ENCODE data around the gene FAM222B. TPM values are rescaled to one million over a fixed set of nuclear protein-coding genes. Genes with fewer than 3 reads are reported as not detected.
"Not testable (repeated sequence)": the region's sequence is repeated elsewhere in the genome, so short reads cannot be mapped to it uniquely, and the experiment has no call there.

Gene FAM222B
- total RNA-seq, 2 donors from 2014 or later = 20.9 to 26.5 TPM

GRCh38 chr17:28741358-28742349, 100.9 kb downstream of the FAM222B start:
- Mint-ChIP-seq H3K4me1 (ENCODE audit: low read depth) (peaks cover 64% of the 10 kb centered on the region), H3K4me3 (peak overlapping the region in 1 of 2 donors; percentile 86), H3K27me3 (ENCODE audit: low read depth) (no peaks in the 10 kb centered on the region), H3K36me3 (ENCODE audit: insufficient read depth in 2 of 2) (peaks cover 4 to 22% of the 10 kb centered on the region in 2 donors), H3K9me3 (peaks cover 0 to 1% of the 10 kb centered on the region in 2 donors), H3K27ac (no peak overlapping the region)
- ATAC-seq (replicated peaks in 1 of 2) (no peak), DNase-seq (no peak)

- DNase-seq (no peak), ATAC-seq (replicated peaks in 1 of 2) (no peak)
- Mint-ChIP-seq H3K4me1 (ENCODE audit: low read depth) (peaks cover 54% of the 10 kb centered on the region), H3K36me3 (ENCODE audit: insufficient read depth in 2 of 2) (peaks cover 4 to 22% of the 10 kb centered on the region in 2 donors), H3K4me3 (peak overlapping the region in 1 of 2 donors; percentile 27), H3K9me3 (peaks cover 0 to 1% of the 10 kb centered on the region in 2 donors), H3K27me3 (ENCODE audit: low read depth) (no peaks in the 10 kb centered on the region), H3K27ac (no peak overlapping the region)
These were observed 101.9 kb downstream of the FAM222B start for GRCh38 chr17:28740406-28741357.

GRCh38 chr17:28738680-28739384, 103.8 kb downstream of the FAM222B start:
- peak overlapping the region; percentile 89 for H3K27ac Mint-ChIP-seq
- peaks cover 4 to 18% of the 10 kb centered on the region in 2 donors for H3K36me3 Mint-ChIP-seq (ENCODE audit: insufficient read depth in 2 of 2)
- peak; percentile 37 to 47 for ATAC-seq (replicated peaks in 1 of 2)
- peaks cover 0 to 1% of the 10 kb centered on the region in 2 donors for H3K9me3 Mint-ChIP-seq
- peak overlapping the region; percentile 61 to 79 for H3K4me3 Mint-ChIP-seq
- no peaks in the 10 kb centered on the region for H3K27me3 Mint-ChIP-seq (ENCODE audit: low read depth)
- peak; percentile 39 to 53 for DNase-seq
- peaks cover 59% of the 10 kb centered on the region for H3K4me1 Mint-ChIP-seq (ENCODE audit: low read depth)

- Mint-ChIP-seq H3K4me1 (ENCODE audit: low read depth) (peaks cover 58% of the 10 kb centered on the region), H3K4me3 (peak overlapping the region; percentile 61 to 79), H3K36me3 (ENCODE audit: insufficient read depth in 2 of 2) (peaks cover 4 to 19% of the 10 kb centered on the region in 2 donors), H3K27ac (no peak overlapping the region), H3K27me3 (ENCODE audit: low read depth) (no peaks in the 10 kb centered on the region), H3K9me3 (peaks cover 0 to 1% of the 10 kb centered on the region in 2 donors)
- ATAC-seq (replicated peaks in 1 of 2) = peak in 1 of 2 donors; percentile 2
- DNase-seq = no peak
These were observed 104.6 kb downstream of the FAM222B start for GRCh38 chr17:28737770-28738679.

GRCh38 chr17:28737316-28737715, 105.3 kb downstream of the FAM222B start:
- H3K36me3 Mint-ChIP-seq (ENCODE audit: insufficient read depth in 2 of 2) = peaks cover 4 to 20% of the 10 kb centered on the region in 2 donors
- H3K27ac Mint-ChIP-seq = no peak overlapping the region
- peaks cover 58% of the 10 kb centered on the region for H3K4me1 Mint-ChIP-seq (ENCODE audit: low read depth)
- H3K4me3 Mint-ChIP-seq = no peak overlapping the region
- no peak for DNase-seq
- no peaks in the 10 kb centered on the region for H3K27me3 Mint-ChIP-seq (ENCODE audit: low read depth)
- no peak for ATAC-seq (replicated peaks in 1 of 2)
- peaks cover 0 to 1% of the 10 kb centered on the region in 2 donors for H3K9me3 Mint-ChIP-seq

- DNase-seq; H3K27me3 Mint-ChIP-seq (ENCODE audit: low read depth); ATAC-seq (replicated peaks in 1 of 2); H3K4me3 Mint-ChIP-seq; H3K9me3 Mint-ChIP-seq; H3K27ac Mint-ChIP-seq: not testable (repeated sequence)
- Mint-ChIP-seq H3K4me1 (ENCODE audit: low read depth) (peaks cover 51% of the 10 kb centered on the region), H3K36me3 (ENCODE audit: insufficient read depth in 2 of 2) (peaks cover 4 to 16% of the 10 kb centered on the region in 2 donors)
These were observed 106.4 kb downstream of the FAM222B start for GRCh38 chr17:28735913-28736769.

- Mint-ChIP-seq H3K27ac (no peak overlapping the region), H3K27me3 (ENCODE audit: low read depth) (no peaks in the 10 kb centered on the region), H3K4me1 (ENCODE audit: low read depth) (peaks cover 42% of the 10 kb centered on the region), H3K9me3 (peaks cover 0 to 1% of the 10 kb centered on the region in 2 donors), H3K36me3 (ENCODE audit: insufficient read depth in 2 of 2) (peaks cover 4 to 15% of the 10 kb centered on the region in 2 donors), H3K4me3 (no peak overlapping the region)
- DNase-seq (no peak), ATAC-seq (replicated peaks in 1 of 2) (peak; percentile 25 to 41)
These were observed 107.3 kb downstream of the FAM222B start for GRCh38 chr17:28735242-28735722.

GRCh38 chr17:28734712-28735241, 107.8 kb downstream of the FAM222B start:
- H3K4me1 Mint-ChIP-seq (ENCODE audit: low read depth) = peaks cover 40% of the 10 kb centered on the region
- H3K27ac Mint-ChIP-seq = no peak overlapping the region
- ATAC-seq (replicated peaks in 1 of 2) (peak in 1 of 2 donors; percentile 5), DNase-seq (no peak)
- H3K4me3 Mint-ChIP-seq = no peak overlapping the region
- H3K27me3 Mint-ChIP-seq (ENCODE audit: low read depth) = no peaks in the 10 kb centered on the region
- peaks cover 3 to 14% of the 10 kb centered on the region in 2 donors for H3K36me3 Mint-ChIP-seq (ENCODE audit: insufficient read depth in 2 of 2)
- H3K9me3 Mint-ChIP-seq = peaks cover 0 to 1% of the 10 kb centered on the region in 2 donors

- ATAC-seq (replicated peaks in 1 of 2) = no peak
- H3K4me1 Mint-ChIP-seq (ENCODE audit: low read depth) = peaks cover 36% of the 10 kb centered on the region
- H3K27ac Mint-ChIP-seq = no peak overlapping the region
- H3K4me3 Mint-ChIP-seq = no peak overlapping the region
- no peak for DNase-seq
- no peaks in the 10 kb centered on the region for H3K27me3 Mint-ChIP-seq (ENCODE audit: low read depth)
- H3K36me3 Mint-ChIP-seq (ENCODE audit: insufficient read depth in 2 of 2) = peaks cover 0 to 11% of the 10 kb centered on the region in 2 donors
- peaks cover 0 to 2% of the 10 kb centered on the region in 2 donors for H3K9me3 Mint-ChIP-seq
These were observed 109.2 kb downstream of the FAM222B start for GRCh38 chr17:28733346-28733745.

- H3K4me3 Mint-ChIP-seq = peak overlapping the region; percentile 24 to 100
- no peak for ATAC-seq (replicated peaks in 1 of 2)
These were observed 112.7 kb downstream of the FAM222B start for GRCh38 chr17:28729950-28730330.

More at GRCh38 chr17:28729950-28730330, 112.7 kb downstream of the FAM222B start:
- Mint-ChIP-seq H3K4me1 (ENCODE audit: low read depth) (peaks cover 40% of the 10 kb centered on the region), H3K9me3 (peaks cover 0 to 2% of the 10 kb centered on the region in 2 donors), H3K27ac (peak overlapping the region; percentile 3), H3K27me3 (ENCODE audit: low read depth) (no peaks in the 10 kb centered on the region), H3K36me3 (ENCODE audit: insufficient read depth in 2 of 2) (peaks cover 0 to 7% of the 10 kb centered on the region in 2 donors)
- no peak for DNase-seq

Measured in activated T-cell treated with anti-CD3 and anti-CD28 coated beads, Interleukin-2, amount 50 U/mL, for 72 hours (primary cell).